ENCODE data around the gene DEPP1.

Gene DEPP1

GRCh38 chr10:44934416-44935200 is 44.0 kb downstream of the DEPP1 start:
- in situ Hi-C loops (cut with MboI; ENCODE audit: low sequenced_read_pairs): no loop called here

GRCh38 chr10:44933451-44934321 is 44.9 kb downstream of the DEPP1 start:
- in situ Hi-C loops (cut with MboI; ENCODE audit: low sequenced_read_pairs): no loop called here

GRCh38 chr10:44932517-44933450 is 45.8 kb downstream of the DEPP1 start:
- in situ Hi-C loops (cut with MboI; ENCODE audit: low sequenced_read_pairs): no loop called here

- in situ Hi-C loops (cut with MboI; ENCODE audit: low sequenced_read_pairs): no loop called here
Measured at GRCh38 chr10:44931621-44932516, 46.7 kb downstream of the DEPP1 start.

- in situ Hi-C loops (cut with MboI; ENCODE audit: low sequenced_read_pairs): no loop called here
Measured at GRCh38 chr10:44930904-44931620, 47.5 kb downstream of the DEPP1 start.

GRCh38 chr10:44929356-44930255 is 49.0 kb downstream of the DEPP1 start:
- in situ Hi-C loops (cut with MboI; ENCODE audit: low sequenced_read_pairs): no loop called here

GRCh38 chr10:44928462-44928861 is 50.1 kb downstream of the DEPP1 start:
- in situ Hi-C loops (cut with MboI; ENCODE audit: low sequenced_read_pairs): no loop called here

- in situ Hi-C loops (cut with MboI; ENCODE audit: low sequenced_read_pairs): no loop called here
Measured at GRCh38 chr10:44927352-44927751, 51.3 kb downstream of the DEPP1 start.

GRCh38 chr10:44926751-44927351 is 51.8 kb downstream of the DEPP1 start:
- in situ Hi-C loops (cut with MboI; ENCODE audit: low sequenced_read_pairs): no loop called here
